ENCODE results near the gene KIAA1328. TPM values are rescaled to one million over a fixed set of nuclear protein-coding genes. Genes with fewer than 3 reads are reported as not detected.
"Not testable (repeated sequence)": the region's sequence is repeated elsewhere in the genome, so short reads cannot be mapped to it uniquely, and the experiment has no call there.

Gene KIAA1328
- total RNA-seq, 4 donors from 2014 or later = 2.3 to 18.7 (median 5.8) TPM

DNA sequence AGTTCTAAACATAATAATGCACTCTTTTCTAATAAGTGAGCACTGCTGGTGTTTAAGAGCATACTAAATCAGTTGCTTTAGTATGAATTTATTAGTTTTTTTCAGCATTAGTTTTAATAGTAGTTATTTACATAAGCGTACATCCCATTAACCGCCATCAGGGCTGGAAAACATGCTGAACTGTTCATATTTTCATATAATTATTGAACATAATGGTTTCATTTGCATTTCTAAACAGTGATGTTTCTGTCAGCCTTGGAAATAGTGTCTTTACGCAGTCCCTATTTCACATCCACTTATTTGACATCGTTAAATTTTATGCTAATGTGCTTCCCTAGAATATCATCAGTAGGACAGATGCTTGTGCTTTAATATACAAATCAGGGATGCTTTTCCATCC lies 71.5 kb downstream of the KIAA1328 start:
- no peak for TF ChIP-seq POLR2A (IDR thresholded peaks at IDR 0.05)
- TF ChIP-seq, protein P1, sequence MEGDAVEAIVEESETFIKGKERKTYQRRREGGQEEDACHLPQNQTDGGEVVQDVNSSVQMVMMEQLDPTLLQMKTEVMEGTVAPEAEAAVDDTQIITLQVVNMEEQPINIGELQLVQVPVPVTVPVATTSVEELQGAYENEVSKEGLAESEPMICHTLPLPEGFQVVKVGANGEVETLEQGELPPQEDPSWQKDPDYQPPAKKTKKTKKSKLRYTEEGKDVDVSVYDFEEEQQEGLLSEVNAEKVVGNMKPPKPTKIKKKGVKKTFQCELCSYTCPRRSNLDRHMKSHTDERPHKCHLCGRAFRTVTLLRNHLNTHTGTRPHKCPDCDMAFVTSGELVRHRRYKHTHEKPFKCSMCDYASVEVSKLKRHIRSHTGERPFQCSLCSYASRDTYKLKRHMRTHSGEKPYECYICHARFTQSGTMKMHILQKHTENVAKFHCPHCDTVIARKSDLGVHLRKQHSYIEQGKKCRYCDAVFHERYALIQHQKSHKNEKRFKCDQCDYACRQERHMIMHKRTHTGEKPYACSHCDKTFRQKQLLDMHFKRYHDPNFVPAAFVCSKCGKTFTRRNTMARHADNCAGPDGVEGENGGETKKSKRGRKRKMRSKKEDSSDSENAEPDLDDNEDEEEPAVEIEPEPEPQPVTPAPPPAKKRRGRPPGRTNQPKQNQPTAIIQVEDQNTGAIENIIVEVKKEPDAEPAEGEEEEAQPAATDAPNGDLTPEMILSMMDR (IDR thresholded peaks at IDR 0.05) = no peak
- 93 to 94% methylated on average over 4 of the region's 4 CpGs for WGBS, 2 donors
- no peak overlapping the region for H3K4me3 ChIP-seq
- H3K27ac ChIP-seq = no peak overlapping the region
- H3K4me1 ChIP-seq = peaks cover 0 to 5% (median 0%) of the 10 kb centered on the region in 3 donors
- DNase-seq = no peak
- H3K9me3 ChIP-seq = peaks cover 0 to 6% (median 0%) of the 10 kb centered on the region in 3 donors
- no peaks in the 10 kb centered on the region for H3K27me3 ChIP-seq
- intact Hi-C loops (cut with DNase I) = no loop called here
- no peaks in the 10 kb centered on the region for H3K36me3 ChIP-seq

DNA sequence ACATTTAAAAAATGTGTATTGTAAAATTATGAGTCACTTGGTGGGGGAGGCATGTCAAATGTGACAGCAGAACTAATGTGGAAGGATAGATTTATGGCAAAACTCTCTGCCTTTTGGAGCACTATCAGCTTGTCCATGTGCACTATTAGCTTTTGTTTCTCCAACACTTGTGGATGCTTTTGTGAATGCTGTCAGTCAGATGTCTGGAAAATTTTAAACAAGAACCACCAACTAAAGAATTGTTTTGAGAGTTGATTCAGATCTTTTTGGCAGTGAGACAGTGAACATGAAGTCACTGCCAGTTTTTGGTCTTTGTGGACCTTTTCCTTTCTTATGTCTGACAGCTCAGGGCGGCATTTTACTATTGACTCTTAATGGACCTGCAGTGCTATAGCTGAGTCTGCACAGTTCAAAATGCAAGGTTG lies 72.4 kb downstream of the KIAA1328 start:
- DNase-seq = no peak
- Histone ChIP-seq H3K4me3 (no peak overlapping the region), H3K9me3 (peaks cover 0 to 6% (median 0%) of the 10 kb centered on the region in 3 donors), H3K36me3 (no peaks in the 10 kb centered on the region), H3K4me1 (peaks cover 0 to 5% (median 0%) of the 10 kb centered on the region in 3 donors), H3K27me3 (no peaks in the 10 kb centered on the region), H3K27ac (no peak overlapping the region)
- TF ChIP-seq POLR2A (IDR thresholded peaks at IDR 0.05) = no peak
- TF ChIP-seq, protein P1 (IDR thresholded peaks at IDR 0.05) = no peak
- intact Hi-C loops (cut with DNase I) = no loop called here
- WGBS, 2 donors = 41 to 73% methylated on average over 1 of the region's 1 CpG

DNA sequence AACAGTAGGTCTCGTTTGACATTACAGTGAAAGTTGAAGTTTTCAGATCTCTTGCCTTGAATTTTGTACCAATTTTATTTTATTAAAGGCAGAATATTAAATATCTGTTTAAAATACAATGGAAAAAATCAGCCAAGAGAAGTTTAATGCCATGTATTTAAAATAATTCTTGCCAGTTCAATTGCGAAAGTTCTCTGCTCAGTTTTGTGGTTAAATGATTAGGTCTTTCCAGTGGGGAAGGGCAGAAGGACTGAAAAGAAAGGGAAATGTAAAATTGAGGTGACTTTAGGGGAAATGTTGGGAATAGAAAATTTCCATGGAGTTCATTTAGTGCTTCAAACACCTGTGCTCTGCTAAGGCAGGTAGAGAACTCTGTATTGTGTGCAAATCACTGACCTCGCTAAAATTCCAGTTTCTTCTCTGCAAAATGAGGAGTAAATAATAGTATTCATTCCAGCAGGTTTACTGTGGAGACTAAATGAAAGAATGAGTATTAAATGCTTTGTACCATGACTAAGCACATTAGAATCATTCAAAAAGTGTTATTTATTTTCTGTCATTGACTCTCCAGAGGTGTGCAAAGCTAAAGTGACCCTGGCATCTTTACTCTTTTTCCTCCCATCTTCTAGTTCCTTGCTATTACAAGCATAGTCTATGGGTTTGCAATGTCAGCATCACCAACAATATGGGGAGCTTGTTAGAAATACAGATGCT lies 74.4 kb downstream of the KIAA1328 start:
- H3K36me3 ChIP-seq = no peaks in the 10 kb centered on the region
- 56 to 93% methylated on average over 3 of the region's 3 CpGs for WGBS, 2 donors
- DNase-seq = no peak
- intact Hi-C loops (cut with DNase I) = no loop called here
- no peak overlapping the region for H3K27ac ChIP-seq
- no peak overlapping the region for H3K4me3 ChIP-seq
- H3K4me1 ChIP-seq = peaks cover 0 to 5% (median 0%) of the 10 kb centered on the region in 3 donors
- peaks cover 0 to 6% (median 0%) of the 10 kb centered on the region in 3 donors for H3K9me3 ChIP-seq
- no peaks in the 10 kb centered on the region for H3K27me3 ChIP-seq
- TF ChIP-seq, protein P1 (IDR thresholded peaks at IDR 0.05) = no peak
- TF ChIP-seq POLR2A (IDR thresholded peaks at IDR 0.05) = no peak

DNA sequence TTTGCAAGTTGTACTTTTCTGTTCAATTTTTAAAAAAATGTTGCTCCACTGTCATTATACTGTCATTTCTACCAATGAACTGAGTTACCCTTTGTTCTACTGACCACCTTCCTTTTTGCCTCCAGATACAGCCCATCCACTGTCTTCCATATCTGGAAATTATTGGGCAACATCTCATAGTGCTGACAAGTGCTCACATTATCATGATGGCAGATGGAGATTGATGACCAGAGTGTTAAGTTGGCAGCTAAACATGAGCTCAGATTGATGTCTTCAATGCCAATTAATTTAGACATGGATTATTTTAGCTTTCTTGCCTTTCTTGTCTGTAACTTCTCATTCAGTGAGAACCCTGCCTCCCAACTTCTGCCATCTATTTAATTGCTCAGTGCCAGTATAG lies 76.6 kb downstream of the KIAA1328 start:
- intact Hi-C loops (cut with DNase I) = no loop called here
- H3K27me3 ChIP-seq = no peaks in the 10 kb centered on the region
- DNase-seq = no peak
- peaks cover 0 to 5% (median 0%) of the 10 kb centered on the region in 3 donors for H3K4me1 ChIP-seq
- TF ChIP-seq, protein P1 (IDR thresholded peaks at IDR 0.05) = no peak
- TF ChIP-seq POLR2A (IDR thresholded peaks at IDR 0.05) = no peak
- H3K4me3 ChIP-seq = no peak overlapping the region
- no peaks in the 10 kb centered on the region for H3K9me3 ChIP-seq
- no peaks in the 10 kb centered on the region for H3K36me3 ChIP-seq
- H3K27ac ChIP-seq = no peak overlapping the region

DNA sequence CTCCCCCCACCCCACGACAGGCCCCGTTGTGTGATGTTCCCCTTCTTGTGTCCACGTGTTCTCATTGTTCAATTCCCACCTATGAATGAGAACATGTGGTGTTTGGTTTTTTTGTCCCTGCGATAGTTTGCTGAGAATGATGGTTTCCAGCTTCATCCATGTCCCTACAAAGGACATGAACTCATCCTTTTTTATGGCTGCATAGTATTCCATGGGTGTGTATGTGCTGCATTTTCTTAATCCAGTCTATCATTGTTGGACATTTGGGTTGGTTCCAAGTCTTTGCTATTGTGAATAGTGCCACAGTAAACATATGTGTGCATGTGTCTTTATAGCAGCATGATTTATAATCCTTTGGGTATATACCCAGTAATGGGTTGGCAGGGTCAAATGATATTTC lies 80.4 kb downstream of the KIAA1328 start:
- 75 to 97% methylated on average over 1 to 4 of the region's 4 CpGs for WGBS, 2 donors
- DNase-seq; H3K36me3 ChIP-seq; H3K27ac ChIP-seq; H3K4me3 ChIP-seq; H3K4me1 ChIP-seq; H3K27me3 ChIP-seq; intact Hi-C loops (cut with DNase I); H3K9me3 ChIP-seq: not testable (repeated sequence)

All from esophagus squamous epithelium (tissue), 5 donors.